ENCODE data around the gene SUCLG2. TPM values are rescaled to one million over a fixed set of nuclear protein-coding genes. Genes with fewer than 3 reads are reported as not detected.

SUCLG2 gene
- total RNA-seq, 1 experiment from 2014 or later: 38.5 TPM

DNA sequence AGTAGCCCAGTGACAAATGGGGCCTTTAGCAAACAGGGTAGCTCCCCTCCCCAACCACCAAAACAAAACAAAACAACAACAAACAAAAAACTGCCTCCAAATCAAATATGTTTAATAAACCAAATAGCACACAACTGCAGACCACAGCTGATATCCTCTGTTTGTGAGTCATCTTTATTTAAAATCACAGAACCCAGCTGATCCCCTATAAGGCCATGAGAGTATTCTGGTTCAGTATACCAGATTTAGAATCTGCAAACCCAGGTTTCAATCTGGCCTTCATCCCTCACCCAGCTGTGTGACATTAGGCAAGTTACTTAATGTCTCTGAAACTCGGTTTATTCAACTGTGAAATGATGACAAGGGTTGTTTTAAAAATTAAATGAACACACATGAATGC, 124.5 kb downstream of the SUCLG2 start:
- H2BK5ac ChIP-seq (ENCODE audit: insufficient read length, low read length): no peak overlapping the region
- no peak overlapping the region for H2BK12ac ChIP-seq (ENCODE audit: insufficient read length, low read depth, low read length)
- H2AFZ ChIP-seq (ENCODE audit: low read length): no peak overlapping the region
- H3K4ac ChIP-seq (ENCODE audit: low read depth, low read length): no peak overlapping the region
- H3K9me3 Mint-ChIP-seq: no peaks in the 10 kb centered on the region
- H3K27me3 Mint-ChIP-seq (ENCODE audit: low read depth): no peaks in the 10 kb centered on the region
- no peaks in the 10 kb centered on the region for H3K79me2 ChIP-seq (ENCODE audit: insufficient read depth, low read length)
- peaks cover 3% of the 10 kb centered on the region in 2 experiments; a peak in 2 of 4 replicates for H3K4me1 Mint-ChIP-seq
- no peaks in the 10 kb centered on the region for H3K27me3 ChIP-seq (ENCODE audit: insufficient read depth, low read length)
- H3K27ac ChIP-seq (ENCODE audit: insufficient read length, low read depth, low read length): no peak overlapping the region
- TF ChIP-seq, protein P1, sequence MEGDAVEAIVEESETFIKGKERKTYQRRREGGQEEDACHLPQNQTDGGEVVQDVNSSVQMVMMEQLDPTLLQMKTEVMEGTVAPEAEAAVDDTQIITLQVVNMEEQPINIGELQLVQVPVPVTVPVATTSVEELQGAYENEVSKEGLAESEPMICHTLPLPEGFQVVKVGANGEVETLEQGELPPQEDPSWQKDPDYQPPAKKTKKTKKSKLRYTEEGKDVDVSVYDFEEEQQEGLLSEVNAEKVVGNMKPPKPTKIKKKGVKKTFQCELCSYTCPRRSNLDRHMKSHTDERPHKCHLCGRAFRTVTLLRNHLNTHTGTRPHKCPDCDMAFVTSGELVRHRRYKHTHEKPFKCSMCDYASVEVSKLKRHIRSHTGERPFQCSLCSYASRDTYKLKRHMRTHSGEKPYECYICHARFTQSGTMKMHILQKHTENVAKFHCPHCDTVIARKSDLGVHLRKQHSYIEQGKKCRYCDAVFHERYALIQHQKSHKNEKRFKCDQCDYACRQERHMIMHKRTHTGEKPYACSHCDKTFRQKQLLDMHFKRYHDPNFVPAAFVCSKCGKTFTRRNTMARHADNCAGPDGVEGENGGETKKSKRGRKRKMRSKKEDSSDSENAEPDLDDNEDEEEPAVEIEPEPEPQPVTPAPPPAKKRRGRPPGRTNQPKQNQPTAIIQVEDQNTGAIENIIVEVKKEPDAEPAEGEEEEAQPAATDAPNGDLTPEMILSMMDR (conservative IDR thresholded peaks at IDR 0.05): no peak
- H2BK120ac ChIP-seq (ENCODE audit: low read depth, low read length, poor library complexity, severe bottlenecking): no peak overlapping the region
- H3K23ac ChIP-seq (ENCODE audit: insufficient read length, low read depth, low read length): no peak overlapping the region
- no peak overlapping the region for H4K5ac ChIP-seq (ENCODE audit: insufficient read length, low read depth, low read length)
- no peaks in the 10 kb centered on the region for H4K20me1 ChIP-seq (ENCODE audit: control insufficient read depth, insufficient read depth, insufficient read length)
- peaks cover 4 to 19% (median 12%) of the 10 kb centered on the region in 3 experiments; a peak in 6 of 7 replicates for H3K36me3 Mint-ChIP-seq (ENCODE audit: insufficient read depth in 1 of 3, low read depth in 3 of 3)
- H4K91ac ChIP-seq (ENCODE audit: insufficient read length, low read depth, low read length): no peak overlapping the region
- no peak for DNase-seq
- no peaks in the 10 kb centered on the region for H3K79me1 ChIP-seq (ENCODE audit: insufficient read depth, low read depth, low read length, poor library complexity, severe bottlenecking)
- H3K23me2 ChIP-seq (ENCODE audit: insufficient read length, low read depth, low read length, poor library complexity, severe bottlenecking): no peaks in the 10 kb centered on the region
- no peak overlapping the region for H3K9ac ChIP-seq (ENCODE audit: extremely low read depth, insufficient read length, low read length)
- peak overlapping the region in 1 of 3 experiments; percentile 55; a peak in 1 of 7 replicates for H3K27ac Mint-ChIP-seq
- H2AK5ac ChIP-seq (ENCODE audit: insufficient read length, low read length): no peak overlapping the region
- no peaks in the 10 kb centered on the region for H3K9me3 ChIP-seq (ENCODE audit: control insufficient read depth, low read depth, low read length)
- no peak overlapping the region for H3T11ph ChIP-seq (ENCODE audit: low read length)
- no peaks in the 10 kb centered on the region; the same call in 1 of the 2 replicates for H3K4me1 ChIP-seq (ENCODE audit: insufficient read depth, low read length)
- H3K18ac ChIP-seq (ENCODE audit: insufficient read length, low read depth, low read length): no peak overlapping the region
- no peak overlapping the region for H3K14ac ChIP-seq (ENCODE audit: insufficient read depth, low read length)
- H4K8ac ChIP-seq (replicated peaks; ENCODE audit: insufficient read length, low read depth, low read length): no peak overlapping the region
- H2BK20ac ChIP-seq (ENCODE audit: low read depth, low read length, poor library complexity, severe bottlenecking): no peak overlapping the region
- H3K56ac ChIP-seq (ENCODE audit: insufficient read length, low read depth, low read length): no peak overlapping the region
- H3K4me3 Mint-ChIP-seq: no peak overlapping the region
- WGBS (ENCODE audit: extremely low coverage, insufficient read length, low lambda C conversion rate): no CpG with 5 or more reads among the region's 1 CpG
- H2BK15ac ChIP-seq (ENCODE audit: low read depth, low read length): no peak overlapping the region
- no peak overlapping the region for H3K4me2 ChIP-seq (ENCODE audit: insufficient read depth, insufficient read length, low read length)

All from H9 (cell line).